HEK293 (cell line): ENCODE results near the gene MPV17.

Source experiments
- CTCF ChIA-PET: fragments of 350-600 bp; formaldehyde crosslinking; extraction: SDS; loops from one replicate; lab custom pipeline; 2021; ENCODE audit warnings: antibody characterized with exemption; lab: Yijun Ruan, JAX
- POLR2A ChIA-PET: fragments of 300-600 bp; formaldehyde crosslinking; extraction: SDS; loops from one replicate; lab custom pipeline; 2020; ENCODE audit warnings: antibody characterized with exemption, inconsistent platforms; lab: Yijun Ruan, JAX
- H3K27ac ChIP-seq: fragments of 200-500 bp; sonication (Bioruptor generic); 2 replicates; pipeline ENCODE4 v1.5.1; 2014; ENCODE audit warnings: low read depth, low read length, control low read depth, inconsistent platforms; ENCODE audit errors: extremely low read depth
- H3K36me3 ChIP-seq, 2 experiments: fragments of 200-500 bp in 1 of 2; sonication (Bioruptor generic) in 1 of 2; 1 replicate in 1 of 2; 2 replicates in 1 of 2; pipeline ENCODE4 v1.5.1; 2014 to 2017; ENCODE audit warnings: inconsistent platforms in 2 of 2, low read length in 2 of 2; ENCODE audit not compliant: control insufficient read depth in 2 of 2, insufficient read depth in 1 of 2
- H3K4me1 ChIP-seq: fragments of 200-500 bp; sonication (Bioruptor generic); 2 replicates; pipeline ENCODE4 v1.5.1; 2014; ENCODE audit warnings: mild to moderate bottlenecking, low read length, inconsistent platforms; ENCODE audit not compliant: control insufficient read depth, insufficient read depth
- H3K4me3 ChIP-seq: 2 replicates; pipeline ENCODE4 v1.5.1; 2011; ENCODE audit warnings: low read depth, mild to moderate bottlenecking, control low read depth, low read length, moderate library complexity
- H3K9me3 ChIP-seq: fragments of 200-500 bp; sonication (Bioruptor generic); 2 replicates; pipeline ENCODE4 v1.5.1; 2014; ENCODE audit warnings: low read depth, low read length, inconsistent platforms; ENCODE audit not compliant: control insufficient read depth, insufficient read depth
- EGR2 ChIP-seq: fragments of 450-650 bp; formaldehyde crosslinking; IDR thresholded peaks from 2 replicates; pipeline ENCODE4 v1.5.1; 2016; ENCODE audit warnings: low read depth, missing biosample characterization, missing genetic modification characterization
- GLIS2 ChIP-seq: fragments of 450-650 bp; formaldehyde crosslinking; IDR thresholded peaks from 2 replicates; pipeline ENCODE4 v1.5.1; 2016; ENCODE audit warnings: missing biosample characterization, missing genetic modification characterization
- REPIN1 ChIP-seq: fragments of 450-650 bp; formaldehyde crosslinking; IDR thresholded peaks from 2 replicates; pipeline ENCODE4 v1.5.1; 2017; ENCODE audit warnings: missing biosample characterization, missing genetic modification characterization, low read depth
- SP3 ChIP-seq: fragments of 450-650 bp; formaldehyde crosslinking; IDR thresholded peaks from 2 replicates; pipeline ENCODE4 v1.5.1; 2016; ENCODE audit warnings: missing biosample characterization, missing genetic modification characterization
- ZBTB7A ChIP-seq: fragments of 450-650 bp; formaldehyde crosslinking; IDR thresholded peaks from 2 replicates; pipeline ENCODE4 v1.5.1; 2016; ENCODE audit warnings: low read depth, missing biosample characterization, missing genetic modification characterization
- ZFP69B ChIP-seq: fragments of 450-650 bp; formaldehyde crosslinking; IDR thresholded peaks from 2 replicates; pipeline ENCODE4 v1.5.1; 2016; ENCODE audit warnings: missing biosample characterization, missing genetic modification characterization
- ZNF112 ChIP-seq: fragments of 450-650 bp; formaldehyde crosslinking; IDR thresholded peaks from 2 replicates; pipeline ENCODE4 v1.5.0; 2017; ENCODE audit warnings: missing biosample characterization, missing genetic modification characterization
- ZNF24 ChIP-seq: fragments of 450-650 bp; formaldehyde crosslinking; IDR thresholded peaks from 2 replicates; pipeline ENCODE4 v1.5.1; 2016; ENCODE audit warnings: missing biosample characterization, missing genetic modification characterization
- ZNF335 ChIP-seq: fragments of 450-650 bp; formaldehyde crosslinking; conservative IDR thresholded peaks from 2 replicates; pipeline ENCODE4 v1.5.1; 2016; ENCODE audit warnings: missing biosample characterization, missing genetic modification characterization
- ZNF510 ChIP-seq: fragments of 450-650 bp; formaldehyde crosslinking; IDR thresholded peaks from 2 replicates; pipeline ENCODE4 v1.5.1; 2018; ENCODE audit warnings: mild to moderate bottlenecking, missing genetic modification characterization, missing biosample characterization; ENCODE audit not compliant: insufficient replicate concordance
- ZNF544 ChIP-seq: fragments of 450-650 bp; formaldehyde crosslinking; IDR thresholded peaks from 2 replicates; pipeline ENCODE4 v1.5.0; 2017; ENCODE audit warnings: missing biosample characterization, missing genetic modification characterization
- ZNF76 ChIP-seq: fragments of 450-650 bp; formaldehyde crosslinking; IDR thresholded peaks from 2 replicates; pipeline ENCODE4; 2016; ENCODE audit warnings: low read depth, missing biosample characterization, missing genetic modification characterization, borderline replicate concordance
- ZNF785 ChIP-seq: fragments of 450-650 bp; formaldehyde crosslinking; IDR thresholded peaks from 2 replicates; pipeline ENCODE4 v1.5.1; 2016; ENCODE audit warnings: missing biosample characterization, missing genetic modification characterization
- ZNF792 ChIP-seq: fragments of 450-650 bp; formaldehyde crosslinking; IDR thresholded peaks from 2 replicates; pipeline ENCODE4 v1.5.1; 2016; ENCODE audit warnings: missing biosample characterization, missing genetic modification characterization
- TF ChIP-seq, protein P1 (sequence below): fragments of 450-650 bp; formaldehyde crosslinking; IDR thresholded peaks from 2 replicates; pipeline ENCODE4 v1.5.1; 2016; ENCODE audit warnings: missing biosample characterization, missing genetic modification characterization
- TF ChIP-seq, protein P2 (sequence below): fragments of 450-650 bp; formaldehyde crosslinking; optimal IDR thresholded peaks from 2 replicates; pipeline ENCODE3; 2016; ENCODE audit warnings: missing biosample characterization, mild to moderate bottlenecking, missing genetic modification characterization
- TF ChIP-seq, protein P3 (sequence below): fragments of 450-650 bp; formaldehyde crosslinking; IDR thresholded peaks from 2 replicates; pipeline ENCODE4 v1.5.1; 2016; ENCODE audit warnings: missing biosample characterization, missing genetic modification characterization
- TF ChIP-seq, protein P4 (sequence below): fragments of 450-650 bp; formaldehyde crosslinking; IDR thresholded peaks from 2 replicates; pipeline ENCODE4 v1.5.1; 2016; ENCODE audit warnings: missing biosample characterization, missing genetic modification characterization
- TF ChIP-seq, protein P5 (sequence below): fragments of 450-650 bp; formaldehyde crosslinking; IDR thresholded peaks from 2 replicates; pipeline ENCODE4 v1.5.1; 2017; ENCODE audit warnings: missing biosample characterization, missing genetic modification characterization

MPV17 gene

DNA sequence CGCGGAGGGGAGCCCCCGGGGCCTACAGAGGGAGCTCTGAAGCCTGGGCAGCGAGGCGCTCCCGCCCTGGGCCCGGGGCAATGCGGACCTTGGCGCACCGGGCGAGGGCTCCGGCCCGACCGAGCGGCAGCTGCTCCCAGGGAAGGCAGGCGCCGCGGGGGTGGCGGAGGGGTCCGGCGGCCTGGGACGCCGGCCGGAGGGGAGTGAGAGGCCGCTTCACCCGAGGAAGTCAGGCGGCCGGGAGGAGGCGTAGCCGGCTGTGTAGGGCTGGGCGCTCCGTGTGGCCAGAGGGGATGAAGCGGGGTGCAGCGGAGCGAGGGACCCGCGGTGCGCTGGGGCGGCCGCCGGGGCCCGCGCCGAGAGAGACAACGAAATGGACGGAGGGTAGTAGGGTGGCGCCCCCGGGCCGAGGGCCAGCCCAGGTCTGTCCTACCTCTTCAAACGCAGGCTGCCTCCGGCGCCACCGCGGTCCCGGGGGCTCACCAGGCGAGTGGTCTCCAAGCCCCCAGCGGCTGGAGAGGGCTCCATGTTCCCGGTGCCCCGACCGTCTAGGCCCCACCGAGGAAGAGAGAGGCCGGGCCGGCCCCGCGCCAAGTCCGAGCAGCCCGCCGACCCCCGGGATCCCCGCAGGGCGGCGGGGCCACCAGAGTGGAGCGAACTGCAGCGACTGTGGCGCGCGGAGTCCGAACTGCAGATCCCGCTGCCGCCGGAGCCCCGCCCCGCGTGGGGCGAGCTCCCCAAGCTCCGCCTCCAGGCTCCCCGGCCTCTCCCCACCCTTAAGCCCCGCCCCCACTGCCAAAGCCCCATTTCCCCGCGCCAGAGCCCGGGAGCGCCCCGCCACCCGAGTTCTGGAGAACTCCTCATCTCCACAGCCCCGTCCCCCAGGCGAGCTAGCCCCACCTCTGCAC, 60.3 kb downstream of the MPV17 start, which contains the start of gene SLC30A3 (continued):
- TF ChIP-seq, protein P1, sequence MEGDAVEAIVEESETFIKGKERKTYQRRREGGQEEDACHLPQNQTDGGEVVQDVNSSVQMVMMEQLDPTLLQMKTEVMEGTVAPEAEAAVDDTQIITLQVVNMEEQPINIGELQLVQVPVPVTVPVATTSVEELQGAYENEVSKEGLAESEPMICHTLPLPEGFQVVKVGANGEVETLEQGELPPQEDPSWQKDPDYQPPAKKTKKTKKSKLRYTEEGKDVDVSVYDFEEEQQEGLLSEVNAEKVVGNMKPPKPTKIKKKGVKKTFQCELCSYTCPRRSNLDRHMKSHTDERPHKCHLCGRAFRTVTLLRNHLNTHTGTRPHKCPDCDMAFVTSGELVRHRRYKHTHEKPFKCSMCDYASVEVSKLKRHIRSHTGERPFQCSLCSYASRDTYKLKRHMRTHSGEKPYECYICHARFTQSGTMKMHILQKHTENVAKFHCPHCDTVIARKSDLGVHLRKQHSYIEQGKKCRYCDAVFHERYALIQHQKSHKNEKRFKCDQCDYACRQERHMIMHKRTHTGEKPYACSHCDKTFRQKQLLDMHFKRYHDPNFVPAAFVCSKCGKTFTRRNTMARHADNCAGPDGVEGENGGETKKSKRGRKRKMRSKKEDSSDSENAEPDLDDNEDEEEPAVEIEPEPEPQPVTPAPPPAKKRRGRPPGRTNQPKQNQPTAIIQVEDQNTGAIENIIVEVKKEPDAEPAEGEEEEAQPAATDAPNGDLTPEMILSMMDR (tag by site-specific recombination) = peak; percentile 86
- TF ChIP-seq, protein P2, sequence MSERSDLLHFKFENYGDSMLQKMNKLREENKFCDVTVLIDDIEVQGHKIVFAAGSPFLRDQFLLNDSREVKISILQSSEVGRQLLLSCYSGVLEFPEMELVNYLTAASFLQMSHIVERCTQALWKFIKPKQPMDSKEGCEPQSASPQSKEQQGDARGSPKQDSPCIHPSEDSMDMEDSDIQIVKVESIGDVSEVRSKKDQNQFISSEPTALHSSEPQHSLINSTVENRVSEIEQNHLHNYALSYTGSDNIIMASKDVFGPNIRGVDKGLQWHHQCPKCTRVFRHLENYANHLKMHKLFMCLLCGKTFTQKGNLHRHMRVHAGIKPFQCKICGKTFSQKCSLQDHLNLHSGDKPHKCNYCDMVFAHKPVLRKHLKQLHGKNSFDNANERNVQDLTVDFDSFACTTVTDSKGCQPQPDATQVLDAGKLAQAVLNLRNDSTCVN = peak; percentile 76
- TF ChIP-seq SP3 (tag by site-specific recombination) (peak; percentile 82), ZBTB7A (tag by site-specific recombination) (peak; percentile 57; the same call in 1 of the 2 replicates), ZNF335 (tag by site-specific recombination) (0 out of 2 replicates have a peak, but pooled peaks have one; percentile 50), GLIS2 (tag by site-specific recombination) (peak; percentile 82), ZNF112 (no peak)

DNA sequence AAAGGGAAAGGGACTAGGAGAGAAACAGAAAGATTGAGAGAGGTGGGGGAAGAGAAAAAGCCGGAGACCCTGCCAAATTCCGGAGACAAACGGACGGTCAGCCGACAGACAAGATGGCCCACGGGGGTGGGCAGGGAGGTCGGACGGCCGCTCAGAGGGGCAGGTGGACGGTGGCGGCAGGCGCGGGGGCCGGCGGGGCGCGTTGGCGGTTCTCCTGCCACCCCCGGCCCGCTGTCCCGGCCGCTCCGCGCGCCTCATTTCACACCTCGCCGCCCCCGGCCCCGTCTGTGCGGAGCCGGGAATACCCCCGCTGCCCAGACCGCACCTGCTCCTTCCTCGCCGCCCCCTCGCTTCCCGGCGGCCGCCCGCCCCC, 61.0 kb downstream of the MPV17 start:
- ChIA-PET CTCF (interaction anchor here (1.1 to 6.2 kb wide), 2 partner anchors 11 to 19 kb away, joined by 3 to 96 read pairs; partner anchors contain the start of gene TRIM54), POLR2A (no interaction called here)
- Histone ChIP-seq H3K27ac (peak overlapping the region; percentile 60; the same call in 1 of the 2 replicates), H3K4me1 (peaks cover 9% of the 10 kb centered on the region), H3K36me3 (peaks cover 0 to 11% of the 10 kb centered on the region in 2 experiments; a peak in 1 of 3 replicates), H3K4me3 (peak overlapping the region; percentile 6), H3K9me3 (no peaks in the 10 kb centered on the region)
- TF ChIP-seq, protein P3, sequence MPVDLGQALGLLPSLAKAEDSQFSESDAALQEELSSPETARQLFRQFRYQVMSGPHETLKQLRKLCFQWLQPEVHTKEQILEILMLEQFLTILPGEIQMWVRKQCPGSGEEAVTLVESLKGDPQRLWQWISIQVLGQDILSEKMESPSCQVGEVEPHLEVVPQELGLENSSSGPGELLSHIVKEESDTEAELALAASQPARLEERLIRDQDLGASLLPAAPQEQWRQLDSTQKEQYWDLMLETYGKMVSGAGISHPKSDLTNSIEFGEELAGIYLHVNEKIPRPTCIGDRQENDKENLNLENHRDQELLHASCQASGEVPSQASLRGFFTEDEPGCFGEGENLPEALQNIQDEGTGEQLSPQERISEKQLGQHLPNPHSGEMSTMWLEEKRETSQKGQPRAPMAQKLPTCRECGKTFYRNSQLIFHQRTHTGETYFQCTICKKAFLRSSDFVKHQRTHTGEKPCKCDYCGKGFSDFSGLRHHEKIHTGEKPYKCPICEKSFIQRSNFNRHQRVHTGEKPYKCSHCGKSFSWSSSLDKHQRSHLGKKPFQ (tag by site-specific recombination) = no peak
- TF ChIP-seq ZNF24 (no peak), ZNF76 (tag by site-specific recombination) (no peak), ZFP69B (no peak), EGR2 (no peak), ZNF510 (tag by site-specific recombination) (no peak), REPIN1 (tag by site-specific recombination) (no peak), ZNF792 (tag by site-specific recombination) (no peak), ZNF785 (tag by site-specific recombination) (no peak), ZNF544 (no peak)
- TF ChIP-seq, protein P4, sequence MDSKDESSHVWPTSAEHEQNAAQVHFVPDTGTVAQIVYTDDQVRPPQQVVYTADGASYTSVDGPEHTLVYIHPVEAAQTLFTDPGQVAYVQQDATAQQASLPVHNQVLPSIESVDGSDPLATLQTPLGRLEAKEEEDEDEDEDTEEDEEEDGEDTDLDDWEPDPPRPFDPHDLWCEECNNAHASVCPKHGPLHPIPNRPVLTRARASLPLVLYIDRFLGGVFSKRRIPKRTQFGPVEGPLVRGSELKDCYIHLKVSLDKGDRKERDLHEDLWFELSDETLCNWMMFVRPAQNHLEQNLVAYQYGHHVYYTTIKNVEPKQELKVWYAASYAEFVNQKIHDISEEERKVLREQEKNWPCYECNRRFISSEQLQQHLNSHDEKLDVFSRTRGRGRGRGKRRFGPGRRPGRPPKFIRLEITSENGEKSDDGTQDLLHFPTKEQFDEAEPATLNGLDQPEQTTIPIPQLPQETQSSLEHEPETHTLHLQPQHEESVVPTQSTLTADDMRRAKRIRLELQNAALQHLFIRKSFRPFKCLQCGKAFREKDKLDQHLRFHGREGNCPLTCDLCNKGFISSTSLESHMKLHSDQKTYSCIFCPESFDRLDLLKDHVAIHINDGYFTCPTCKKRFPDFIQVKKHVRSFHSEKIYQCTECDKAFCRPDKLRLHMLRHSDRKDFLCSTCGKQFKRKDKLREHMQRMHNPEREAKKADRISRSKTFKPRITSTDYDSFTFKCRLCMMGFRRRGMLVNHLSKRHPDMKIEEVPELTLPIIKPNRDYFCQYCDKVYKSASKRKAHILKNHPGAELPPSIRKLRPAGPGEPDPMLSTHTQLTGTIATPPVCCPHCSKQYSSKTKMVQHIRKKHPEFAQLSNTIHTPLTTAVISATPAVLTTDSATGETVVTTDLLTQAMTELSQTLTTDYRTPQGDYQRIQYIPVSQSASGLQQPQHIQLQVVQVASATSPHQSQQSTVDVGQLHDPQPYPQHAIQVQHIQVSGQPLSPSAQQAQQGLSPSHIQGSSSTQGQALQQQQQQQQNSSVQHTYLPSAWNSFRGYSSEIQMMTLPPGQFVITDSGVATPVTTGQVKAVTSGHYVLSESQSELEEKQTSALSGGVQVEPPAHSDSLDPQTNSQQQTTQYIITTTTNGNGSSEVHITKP = no peak
- TF ChIP-seq, protein P5, sequence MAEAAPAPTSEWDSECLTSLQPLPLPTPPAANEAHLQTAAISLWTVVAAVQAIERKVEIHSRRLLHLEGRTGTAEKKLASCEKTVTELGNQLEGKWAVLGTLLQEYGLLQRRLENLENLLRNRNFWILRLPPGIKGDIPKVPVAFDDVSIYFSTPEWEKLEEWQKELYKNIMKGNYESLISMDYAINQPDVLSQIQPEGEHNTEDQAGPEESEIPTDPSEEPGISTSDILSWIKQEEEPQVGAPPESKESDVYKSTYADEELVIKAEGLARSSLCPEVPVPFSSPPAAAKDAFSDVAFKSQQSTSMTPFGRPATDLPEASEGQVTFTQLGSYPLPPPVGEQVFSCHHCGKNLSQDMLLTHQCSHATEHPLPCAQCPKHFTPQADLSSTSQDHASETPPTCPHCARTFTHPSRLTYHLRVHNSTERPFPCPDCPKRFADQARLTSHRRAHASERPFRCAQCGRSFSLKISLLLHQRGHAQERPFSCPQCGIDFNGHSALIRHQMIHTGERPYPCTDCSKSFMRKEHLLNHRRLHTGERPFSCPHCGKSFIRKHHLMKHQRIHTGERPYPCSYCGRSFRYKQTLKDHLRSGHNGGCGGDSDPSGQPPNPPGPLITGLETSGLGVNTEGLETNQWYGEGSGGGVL (tag by site-specific recombination) = no peak
